HG02884 (cell line): ENCODE measurements around the gene CGNL1.

ENCODE experiments used
- ATAC-seq: cut with Tn5 transposase; IDR thresholded peaks from one replicate; pipeline ENCODE4 v1.9.1; 2021; ENCODE audit warnings: mild to moderate bottlenecking, moderate library complexity; ENCODE audit not compliant: unreplicated experiment

Gene CGNL1

GRCh38 chr15:57385923-57386390, 9.7 kb downstream of the CGNL1 start:
- no peak for ATAC-seq

DNA sequence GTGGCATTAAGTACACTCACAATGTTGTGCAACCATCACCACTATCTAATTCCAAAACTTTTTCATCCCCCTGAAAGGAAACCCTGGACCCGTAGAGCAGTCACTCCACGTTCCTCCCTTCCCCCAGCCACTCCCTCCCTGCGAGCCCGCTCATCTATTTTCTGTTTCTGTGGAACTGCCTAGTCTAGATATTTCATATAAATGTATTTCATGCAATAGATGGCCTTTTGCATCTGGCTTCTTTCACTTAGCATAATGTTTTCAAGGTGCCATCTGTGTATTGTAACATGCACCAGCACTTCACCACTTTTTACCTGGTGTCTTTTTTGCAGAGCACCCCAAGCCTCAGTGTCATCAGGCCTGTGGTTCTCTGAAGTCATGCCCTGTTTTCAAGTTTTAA, 10.7 kb downstream of the CGNL1 start:
- ATAC-seq, result no peak

DNA sequence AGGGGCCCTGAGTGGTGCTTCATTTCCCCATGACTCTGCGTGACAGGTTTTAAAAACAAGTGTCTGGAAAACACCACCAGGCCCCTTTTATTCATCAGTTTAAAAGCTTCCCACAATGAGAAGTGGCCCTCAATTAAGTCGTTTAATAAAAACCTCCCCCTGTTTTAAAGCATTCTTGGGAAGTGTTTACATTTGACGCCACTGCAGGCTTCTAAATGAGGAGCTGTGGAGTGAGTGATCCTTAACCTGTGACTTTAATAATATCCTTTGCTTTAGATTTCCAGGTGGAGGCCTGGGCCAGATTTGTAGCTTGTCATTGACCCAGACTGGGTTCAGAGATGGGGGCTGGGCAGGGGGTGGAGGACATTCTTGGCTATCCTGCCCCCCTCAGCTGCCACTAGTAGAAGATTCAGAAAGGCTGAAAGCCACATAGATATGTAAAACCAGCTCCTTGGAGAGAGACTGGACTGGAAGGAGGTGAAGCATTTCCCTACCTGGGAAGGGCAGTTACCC, 11.3 kb downstream of the CGNL1 start:
- no peak for ATAC-seq

DNA sequence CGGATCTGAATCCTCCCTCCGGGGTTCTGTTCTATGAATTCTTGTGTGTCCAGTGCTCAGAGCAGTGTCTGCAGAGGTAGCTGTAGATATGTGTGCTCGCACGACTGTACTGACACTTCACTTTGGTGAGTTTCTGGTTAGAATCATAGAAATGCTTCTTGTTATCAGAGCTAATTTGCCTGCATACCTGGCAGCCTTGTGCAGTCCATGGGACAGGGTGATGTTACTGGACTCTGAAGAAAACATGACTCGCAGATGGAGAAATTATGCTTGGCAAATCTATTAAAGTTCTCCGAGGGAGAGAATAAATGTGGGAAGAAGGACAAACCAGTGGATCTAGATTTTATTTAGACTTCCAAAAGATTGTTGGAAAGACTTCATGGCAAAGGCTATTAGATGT, 12.2 kb downstream of the CGNL1 start:
- ATAC-seq, result no peak

DNA sequence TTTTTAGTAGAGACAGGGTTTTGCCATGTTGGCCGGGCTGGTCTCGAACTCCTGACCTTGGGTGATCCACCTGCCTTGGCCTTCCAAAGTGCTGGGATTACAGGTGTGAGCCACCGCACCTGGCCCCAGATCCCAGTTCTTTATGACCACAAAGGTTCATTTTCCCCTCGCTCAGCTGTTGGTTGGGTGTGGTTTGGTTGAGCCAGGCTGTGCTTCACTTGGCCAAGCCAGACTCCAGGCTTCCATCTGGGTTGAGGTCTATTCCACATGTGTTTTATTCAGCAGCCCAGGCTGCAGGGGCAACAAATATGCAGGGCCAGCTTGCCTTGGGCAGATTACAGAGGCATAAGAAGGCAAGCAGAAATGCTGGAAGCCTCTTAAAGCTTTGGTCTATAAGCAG, 13.7 kb downstream of the CGNL1 start:
- ATAC-seq, result no peak

DNA sequence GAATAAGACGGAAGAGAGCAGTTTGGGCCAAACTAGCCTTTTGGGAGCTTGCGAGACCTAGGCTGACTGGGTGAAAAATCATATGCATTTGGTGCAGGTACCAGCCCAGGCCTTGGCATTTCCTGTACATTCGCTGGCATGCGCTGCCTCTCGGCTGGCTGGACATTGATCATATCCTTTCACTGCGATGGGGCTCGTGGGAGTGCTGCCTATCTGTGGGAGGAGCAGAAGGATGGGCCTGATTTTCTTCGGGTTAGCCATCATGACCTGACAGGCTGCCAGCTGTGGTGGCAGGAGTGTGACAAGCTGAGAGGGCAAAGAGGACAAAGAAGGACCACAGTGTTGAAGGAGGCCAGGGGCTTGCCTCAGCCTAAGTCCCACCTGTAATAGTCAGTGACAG, 14.3 kb downstream of the CGNL1 start:
- no peak for ATAC-seq

- no peak for ATAC-seq
These were observed 15.2 kb downstream of the CGNL1 start for GRCh38 chr15:57391537-57391936.

DNA sequence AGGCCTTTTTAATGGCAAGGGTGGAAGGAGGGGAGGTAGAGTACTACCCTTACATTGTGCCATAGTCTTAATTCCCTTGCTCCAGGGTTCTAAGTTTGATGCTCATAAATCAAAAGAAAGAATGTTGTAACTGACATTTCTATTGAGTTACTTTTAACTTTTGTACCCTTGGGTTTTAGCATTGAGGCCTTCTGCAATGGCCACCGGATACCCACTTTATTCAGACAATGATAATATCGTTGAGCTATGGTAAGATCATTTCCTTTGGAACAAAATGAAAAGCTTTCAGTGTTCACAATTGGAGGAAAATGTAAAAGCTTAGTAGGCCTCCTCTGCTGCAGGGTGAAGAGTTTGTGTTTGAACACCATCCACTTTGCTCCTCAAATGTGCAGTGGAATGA, 16.8 kb downstream of the CGNL1 start:
- ATAC-seq, result no peak

GRCh38 chr15:57395292-57395691, 19.0 kb downstream of the CGNL1 start:
- ATAC-seq, result no peak

DNA sequence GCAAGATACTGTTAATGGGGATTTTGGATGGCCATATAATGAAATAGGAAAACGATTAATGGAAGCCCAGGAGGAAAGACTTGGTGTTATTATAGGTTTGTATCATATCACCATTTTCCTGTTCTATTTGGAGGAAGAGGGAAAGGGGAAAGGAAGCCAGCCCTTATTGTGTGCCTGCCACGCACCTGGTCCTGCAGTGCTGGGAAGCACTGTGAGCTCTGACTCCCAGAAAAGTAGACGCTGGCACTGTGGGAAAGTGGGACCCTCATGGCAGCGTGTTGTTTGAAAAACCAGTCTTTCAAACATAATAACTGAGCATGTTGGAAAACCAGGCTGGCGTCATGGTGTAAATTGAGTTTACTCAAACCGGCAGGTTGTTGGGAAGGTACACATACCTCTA, 22.0 kb downstream of the CGNL1 start:
- ATAC-seq, result no peak

GRCh38 chr15:57401546-57401945, 25.2 kb downstream of the CGNL1 start:
- ATAC-seq, result no peak

DNA sequence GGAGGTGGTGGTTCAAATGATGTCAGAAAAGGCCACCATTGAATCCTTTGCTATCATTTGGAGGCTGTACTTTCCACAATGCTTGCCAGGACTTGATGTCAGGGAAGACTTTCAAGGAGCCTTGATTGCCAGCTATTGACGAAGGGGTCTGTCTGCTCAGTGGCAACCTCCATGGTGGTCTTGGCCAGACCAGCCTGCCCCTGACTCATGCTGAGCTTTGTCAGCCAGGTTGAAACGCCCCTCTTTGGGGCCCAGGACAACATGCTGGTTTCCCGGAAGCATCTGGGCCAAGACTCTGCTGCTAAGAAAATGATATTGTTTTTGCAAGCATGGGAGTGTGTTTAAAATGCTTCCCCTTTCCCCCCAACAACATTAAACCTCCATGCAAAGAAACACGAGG, 26.7 kb downstream of the CGNL1 start:
- ATAC-seq, result no peak

DNA sequence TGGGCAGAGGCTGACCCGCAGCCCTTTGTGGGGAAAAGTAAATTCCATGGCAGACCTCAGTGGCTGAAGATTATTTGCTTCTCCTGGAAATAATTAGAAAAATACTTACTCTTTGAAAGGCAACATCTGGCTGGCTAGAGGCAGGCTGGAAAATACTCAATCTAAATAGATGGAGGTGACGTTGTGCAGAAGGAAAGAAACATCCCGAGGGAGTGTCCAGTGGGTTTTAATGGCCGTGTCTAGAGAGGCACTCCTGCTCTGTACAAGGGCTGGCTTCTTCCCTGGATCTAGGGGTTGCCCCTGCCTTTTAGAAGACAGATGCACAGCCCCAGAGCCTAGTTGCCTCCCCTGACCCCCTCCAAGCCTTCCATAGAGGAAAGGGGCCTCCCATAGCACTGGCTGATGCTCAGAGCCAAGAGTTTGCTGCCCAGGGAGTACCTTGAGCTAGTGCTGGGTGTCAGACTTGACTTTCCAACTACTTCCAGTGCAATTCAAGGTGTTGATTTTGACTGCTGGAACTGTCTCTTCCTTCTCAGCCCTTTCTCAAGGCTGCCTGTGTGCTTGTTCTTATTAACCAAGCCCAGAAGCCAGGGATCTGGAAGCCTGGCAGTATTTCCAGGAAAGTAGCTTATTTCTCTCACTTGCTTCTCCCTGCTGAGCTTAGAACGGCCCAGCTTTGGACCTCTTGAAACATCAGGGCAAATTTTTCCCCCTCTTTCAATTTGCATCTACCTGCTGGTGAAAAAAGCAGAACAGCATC, 27.4 kb downstream of the CGNL1 start:
- no peak for ATAC-seq

DNA sequence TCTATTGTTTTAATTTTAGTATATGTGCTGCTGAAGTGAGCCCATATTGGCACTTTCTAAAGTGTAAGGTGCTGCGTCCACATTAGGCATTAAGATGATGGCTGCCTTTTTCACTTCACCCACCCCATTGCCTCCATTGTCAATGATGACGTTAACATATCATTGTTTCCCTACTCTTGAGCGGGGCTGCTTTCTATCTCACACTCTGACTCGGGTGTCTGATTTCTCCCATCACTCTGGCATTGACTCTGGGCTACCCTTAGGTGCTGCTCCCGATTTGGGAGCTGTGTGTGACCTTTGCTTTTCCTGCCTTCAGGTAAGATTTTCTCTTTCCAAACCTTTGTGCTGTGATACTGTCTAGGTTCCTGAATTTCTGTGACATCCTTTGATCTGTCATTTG, 28.8 kb downstream of the CGNL1 start:
- ATAC-seq, result no peak

DNA sequence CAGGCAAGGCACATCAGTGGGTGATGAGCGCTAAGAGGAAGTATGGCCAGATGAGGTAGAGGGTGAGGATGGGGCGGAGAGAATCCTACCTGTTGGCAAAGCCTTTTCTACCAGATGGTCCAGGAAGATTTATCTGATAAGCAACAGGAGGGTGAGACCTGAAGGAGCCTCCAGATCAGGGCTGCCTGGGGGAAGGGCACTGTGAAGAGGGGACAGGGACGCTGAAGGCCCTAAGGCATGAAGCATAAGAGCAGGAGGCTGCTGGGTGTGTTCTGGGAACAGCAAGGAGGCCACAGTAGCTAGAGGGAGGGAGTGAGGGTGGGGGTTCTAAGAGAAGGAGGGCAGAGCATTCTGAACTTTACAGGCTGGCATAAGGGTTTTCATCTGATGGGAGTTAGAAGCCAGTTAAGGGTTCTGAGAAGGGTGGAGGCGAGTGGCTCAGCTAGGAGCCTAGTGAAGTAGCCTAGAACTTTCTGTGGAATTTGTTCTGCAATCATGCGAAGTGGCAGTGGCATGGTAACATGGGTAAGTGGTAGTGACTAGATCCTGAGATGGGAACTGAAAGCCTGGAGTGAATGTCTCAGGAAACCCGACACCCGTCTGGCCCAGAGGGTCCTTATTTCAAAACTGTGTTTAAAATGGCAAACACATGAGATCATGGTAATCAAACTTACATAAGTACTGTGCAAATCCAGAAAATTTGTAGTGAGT, 29.9 kb downstream of the CGNL1 start:
- no peak for ATAC-seq

- no peak for ATAC-seq
These were observed 34.1 kb downstream of the CGNL1 start for GRCh38 chr15:57410373-57410772.

- no peak for ATAC-seq
These were observed 35.9 kb downstream of the CGNL1 start for GRCh38 chr15:57411945-57412768.

DNA sequence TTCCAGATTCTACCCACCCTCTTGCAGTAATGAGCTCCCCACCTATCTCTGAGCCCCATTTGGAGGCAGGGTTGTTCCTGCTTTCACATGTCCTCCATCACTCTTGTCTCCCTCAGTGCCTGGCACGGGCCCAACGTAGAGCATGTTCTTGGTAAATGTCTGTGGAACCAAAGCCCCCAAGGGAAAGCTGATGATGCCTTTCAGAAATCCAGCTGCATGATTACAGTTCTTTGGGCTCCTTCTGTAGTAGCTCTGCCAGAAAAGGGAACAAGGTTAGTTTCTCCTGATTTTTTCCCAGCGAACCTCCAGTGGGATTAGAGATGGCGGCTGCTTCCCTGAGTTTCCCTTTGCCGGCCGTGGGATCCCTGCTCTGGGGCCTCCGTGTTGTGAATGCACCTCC, 39.3 kb downstream of the CGNL1 start:
- ATAC-seq, result no peak

DNA sequence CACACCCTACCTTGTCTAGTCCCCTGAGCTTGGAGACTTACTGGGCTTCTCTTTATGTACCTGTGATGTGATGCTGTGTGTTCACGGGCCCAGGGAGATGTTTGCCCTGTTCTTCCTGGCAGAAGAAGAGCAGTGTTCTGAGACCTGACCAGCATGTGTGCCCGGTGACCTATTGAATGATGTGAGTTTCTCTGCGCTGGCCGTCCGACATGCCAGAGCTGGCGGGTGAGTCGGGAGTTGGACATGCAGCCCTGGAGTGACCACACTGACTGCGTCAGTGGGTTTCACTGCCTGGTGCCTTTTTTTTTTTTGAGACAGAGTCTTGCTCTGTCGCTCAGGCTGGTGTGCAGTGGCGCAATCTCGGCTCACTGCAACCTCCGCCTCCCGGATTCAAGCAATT, 42.3 kb downstream of the CGNL1 start:
- no peak for ATAC-seq

DNA sequence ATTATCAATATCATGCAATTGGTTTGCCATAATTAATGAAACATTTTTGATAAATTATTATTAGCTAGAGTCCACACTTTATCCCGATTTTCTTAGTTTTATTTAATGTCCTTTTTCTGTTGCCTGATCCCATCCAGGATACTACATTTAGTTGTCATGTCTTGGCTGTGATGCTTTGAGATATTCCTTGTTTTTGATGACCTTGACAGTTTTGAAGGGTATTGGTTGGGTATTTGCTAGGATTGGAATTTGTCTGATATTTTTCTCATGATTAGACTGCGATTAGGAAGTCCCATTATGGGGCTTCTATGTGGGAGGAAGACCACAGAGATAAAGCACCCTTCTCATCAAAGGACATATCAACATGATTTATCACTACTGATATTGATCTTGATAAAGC, 43.0 kb downstream of the CGNL1 start:
- ATAC-seq, result no peak

DNA sequence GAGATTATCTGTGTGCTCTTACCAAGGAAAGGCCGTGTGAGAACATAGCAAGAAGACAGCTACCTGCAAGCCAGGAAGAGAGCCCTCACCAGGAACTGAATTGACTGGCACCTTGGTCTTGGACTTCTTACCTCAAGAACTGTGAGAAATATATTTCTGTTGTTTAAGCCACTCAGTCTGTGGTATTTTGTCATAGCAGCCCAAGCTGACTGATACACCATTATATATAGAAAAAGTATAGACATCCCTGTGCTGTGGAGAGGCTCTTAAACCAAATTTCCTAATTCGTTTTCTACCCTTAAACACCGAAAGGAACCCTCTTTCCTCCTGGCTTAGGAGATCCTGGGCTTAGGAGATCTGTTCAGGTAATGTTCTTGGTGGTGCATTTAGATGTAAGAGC, 44.8 kb downstream of the CGNL1 start:
- ATAC-seq, result no peak
